ENCODE data around the gene ACD. TPM values are rescaled to one million over a fixed set of nuclear protein-coding genes. Genes with fewer than 3 reads are reported as not detected.

The ACD gene
- total and polyA plus RNA-seq, 9 of the 15 experiments (the other 6 are each of a cell fraction or from before 2014, with no cell fraction given) = 4.2 to 47.4 (median 19.2) TPM

DNA sequence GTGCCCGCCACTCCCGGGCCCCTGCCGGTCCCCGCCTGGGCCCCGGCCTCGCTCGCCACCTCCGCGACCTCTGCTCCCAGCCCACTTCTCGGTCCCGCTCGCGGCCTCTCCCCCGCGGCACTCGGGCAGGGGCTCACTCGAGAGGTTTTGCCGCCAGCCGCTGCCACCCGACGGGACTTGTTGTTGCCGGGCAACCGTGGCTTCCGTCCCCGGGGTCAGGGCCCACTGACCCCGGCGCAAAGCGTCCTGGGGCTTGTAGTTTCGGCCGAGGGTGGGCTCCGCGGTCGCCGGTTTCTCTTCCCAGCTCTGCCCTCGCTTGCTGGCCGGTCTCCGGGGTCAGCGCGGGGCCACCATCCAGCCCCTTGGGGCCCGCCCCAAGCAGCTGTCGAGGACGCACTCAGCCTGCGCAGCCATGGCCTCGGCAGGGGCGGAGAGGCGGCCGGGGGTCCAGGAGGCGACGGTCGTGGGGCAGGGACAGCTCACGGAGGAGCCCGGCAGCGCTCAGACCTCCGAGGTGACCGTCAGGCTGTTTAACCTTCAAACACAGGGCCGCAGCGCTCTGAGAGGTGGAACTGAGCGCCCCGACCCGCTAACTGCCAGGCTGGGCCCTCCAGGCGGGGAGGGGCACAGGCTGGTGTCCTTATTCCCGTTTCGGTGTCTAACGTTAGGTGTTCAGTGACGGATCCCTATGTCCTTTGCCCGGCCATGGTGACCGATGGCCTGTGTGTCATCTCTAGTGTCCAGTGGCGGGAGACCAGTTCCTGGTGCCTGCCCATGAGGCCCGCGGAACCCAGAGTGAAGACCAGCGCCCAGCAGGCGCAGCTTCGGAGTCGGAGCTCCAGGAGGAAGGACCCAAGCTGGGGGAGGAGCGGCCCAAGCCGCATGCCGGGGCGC is 6.7 kb upstream of the ACD start, which contains the start of the genes C16orf86 and ENKD1 (continued):
- TF ChIP-seq HDAC8 (tag; IDR thresholded peaks at IDR 0.05) (no peak), NR2C1 (IDR thresholded peaks at IDR 0.05) (peak; percentile 98), NR2C1 (tag; IDR thresholded peaks at IDR 0.05) (peak; percentile 99), POLR2AphosphoS2 (IDR thresholded peaks at IDR 0.05; ENCODE audit: low read length) (no peak), POLR2G (IDR thresholded peaks at IDR 0.05; ENCODE audit: low read depth, low read length) (peak; percentile 73), NFE2 (IDR thresholded peaks at IDR 0.05; ENCODE audit: low read depth) (no peak), BMI1 (IDR thresholded peaks at IDR 0.05; ENCODE audit: low read length) (no peak), JUND (IDR thresholded peaks at IDR 0.05; ENCODE audit: borderline replicate concordance, low read depth, low read length) (no peak), JUND (tag; IDR thresholded peaks at IDR 0.05; ENCODE audit: borderline replicate concordance, low read depth, low read length) (no peak), ZNF584 (CRISPR knock-in tag; IDR thresholded peaks at IDR 0.05; ENCODE audit: low read depth) (no peak), HMG20A (CRISPR knock-in tag; conservative IDR thresholded peaks at IDR 0.05) (no peak), TEAD1 (CRISPR knock-in tag; IDR thresholded peaks at IDR 0.05) (0 out of 4 replicates have a peak, but pooled peaks of 1 of the 2 experiments have one; percentile 26), TAF15 (IDR thresholded peaks at IDR 0.05; ENCODE audit: low read depth, low read length) (no peak), SIN3B (IDR thresholded peaks at IDR 0.05; ENCODE audit: low read depth) (0 out of 2 replicates have a peak, but pooled peaks have one; percentile 30)
- TF ChIP-seq, protein P1, sequence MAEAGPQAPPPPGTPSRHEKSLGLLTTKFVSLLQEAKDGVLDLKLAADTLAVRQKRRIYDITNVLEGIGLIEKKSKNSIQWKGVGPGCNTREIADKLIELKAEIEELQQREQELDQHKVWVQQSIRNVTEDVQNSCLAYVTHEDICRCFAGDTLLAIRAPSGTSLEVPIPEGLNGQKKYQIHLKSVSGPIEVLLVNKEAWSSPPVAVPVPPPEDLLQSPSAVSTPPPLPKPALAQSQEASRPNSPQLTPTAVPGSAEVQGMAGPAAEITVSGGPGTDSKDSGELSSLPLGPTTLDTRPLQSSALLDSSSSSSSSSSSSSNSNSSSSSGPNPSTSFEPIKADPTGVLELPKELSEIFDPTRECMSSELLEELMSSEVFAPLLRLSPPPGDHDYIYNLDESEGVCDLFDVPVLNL (CRISPR knock-in tag; IDR thresholded peaks at IDR 0.05; ENCODE audit: low read depth) = no peak
- TF ChIP-seq, protein P2, sequence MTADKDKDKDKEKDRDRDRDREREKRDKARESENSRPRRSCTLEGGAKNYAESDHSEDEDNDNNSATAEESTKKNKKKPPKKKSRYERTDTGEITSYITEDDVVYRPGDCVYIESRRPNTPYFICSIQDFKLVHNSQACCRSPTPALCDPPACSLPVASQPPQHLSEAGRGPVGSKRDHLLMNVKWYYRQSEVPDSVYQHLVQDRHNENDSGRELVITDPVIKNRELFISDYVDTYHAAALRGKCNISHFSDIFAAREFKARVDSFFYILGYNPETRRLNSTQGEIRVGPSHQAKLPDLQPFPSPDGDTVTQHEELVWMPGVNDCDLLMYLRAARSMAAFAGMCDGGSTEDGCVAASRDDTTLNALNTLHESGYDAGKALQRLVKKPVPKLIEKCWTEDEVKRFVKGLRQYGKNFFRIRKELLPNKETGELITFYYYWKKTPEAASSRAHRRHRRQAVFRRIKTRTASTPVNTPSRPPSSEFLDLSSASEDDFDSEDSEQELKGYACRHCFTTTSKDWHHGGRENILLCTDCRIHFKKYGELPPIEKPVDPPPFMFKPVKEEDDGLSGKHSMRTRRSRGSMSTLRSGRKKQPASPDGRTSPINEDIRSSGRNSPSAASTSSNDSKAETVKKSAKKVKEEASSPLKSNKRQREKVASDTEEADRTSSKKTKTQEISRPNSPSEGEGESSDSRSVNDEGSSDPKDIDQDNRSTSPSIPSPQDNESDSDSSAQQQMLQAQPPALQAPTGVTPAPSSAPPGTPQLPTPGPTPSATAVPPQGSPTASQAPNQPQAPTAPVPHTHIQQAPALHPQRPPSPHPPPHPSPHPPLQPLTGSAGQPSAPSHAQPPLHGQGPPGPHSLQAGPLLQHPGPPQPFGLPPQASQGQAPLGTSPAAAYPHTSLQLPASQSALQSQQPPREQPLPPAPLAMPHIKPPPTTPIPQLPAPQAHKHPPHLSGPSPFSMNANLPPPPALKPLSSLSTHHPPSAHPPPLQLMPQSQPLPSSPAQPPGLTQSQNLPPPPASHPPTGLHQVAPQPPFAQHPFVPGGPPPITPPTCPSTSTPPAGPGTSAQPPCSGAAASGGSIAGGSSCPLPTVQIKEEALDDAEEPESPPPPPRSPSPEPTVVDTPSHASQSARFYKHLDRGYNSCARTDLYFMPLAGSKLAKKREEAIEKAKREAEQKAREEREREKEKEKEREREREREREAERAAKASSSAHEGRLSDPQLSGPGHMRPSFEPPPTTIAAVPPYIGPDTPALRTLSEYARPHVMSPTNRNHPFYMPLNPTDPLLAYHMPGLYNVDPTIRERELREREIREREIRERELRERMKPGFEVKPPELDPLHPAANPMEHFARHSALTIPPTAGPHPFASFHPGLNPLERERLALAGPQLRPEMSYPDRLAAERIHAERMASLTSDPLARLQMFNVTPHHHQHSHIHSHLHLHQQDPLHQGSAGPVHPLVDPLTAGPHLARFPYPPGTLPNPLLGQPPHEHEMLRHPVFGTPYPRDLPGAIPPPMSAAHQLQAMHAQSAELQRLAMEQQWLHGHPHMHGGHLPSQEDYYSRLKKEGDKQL (CRISPR knock-in tag; IDR thresholded peaks at IDR 0.05; ENCODE audit: borderline replicate concordance) = no peak
- TF ChIP-seq, protein P3, sequence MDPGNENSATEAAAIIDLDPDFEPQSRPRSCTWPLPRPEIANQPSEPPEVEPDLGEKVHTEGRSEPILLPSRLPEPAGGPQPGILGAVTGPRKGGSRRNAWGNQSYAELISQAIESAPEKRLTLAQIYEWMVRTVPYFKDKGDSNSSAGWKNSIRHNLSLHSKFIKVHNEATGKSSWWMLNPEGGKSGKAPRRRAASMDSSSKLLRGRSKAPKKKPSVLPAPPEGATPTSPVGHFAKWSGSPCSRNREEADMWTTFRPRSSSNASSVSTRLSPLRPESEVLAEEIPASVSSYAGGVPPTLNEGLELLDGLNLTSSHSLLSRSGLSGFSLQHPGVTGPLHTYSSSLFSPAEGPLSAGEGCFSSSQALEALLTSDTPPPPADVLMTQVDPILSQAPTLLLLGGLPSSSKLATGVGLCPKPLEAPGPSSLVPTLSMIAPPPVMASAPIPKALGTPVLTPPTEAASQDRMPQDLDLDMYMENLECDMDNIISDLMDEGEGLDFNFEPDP (CRISPR knock-in tag; IDR thresholded peaks at IDR 0.05) = no peak
- TF ChIP-seq, protein P4, sequence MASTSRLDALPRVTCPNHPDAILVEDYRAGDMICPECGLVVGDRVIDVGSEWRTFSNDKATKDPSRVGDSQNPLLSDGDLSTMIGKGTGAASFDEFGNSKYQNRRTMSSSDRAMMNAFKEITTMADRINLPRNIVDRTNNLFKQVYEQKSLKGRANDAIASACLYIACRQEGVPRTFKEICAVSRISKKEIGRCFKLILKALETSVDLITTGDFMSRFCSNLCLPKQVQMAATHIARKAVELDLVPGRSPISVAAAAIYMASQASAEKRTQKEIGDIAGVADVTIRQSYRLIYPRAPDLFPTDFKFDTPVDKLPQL (IDR thresholded peaks at IDR 0.05; ENCODE audit: extremely low read depth, insufficient read length) = no peak

All from K562 (cell line).